Measurements from ENCODE around the gene AUNIP. TPM values are rescaled to one million over a fixed set of nuclear protein-coding genes. Genes with fewer than 3 reads are reported as not detected.

The AUNIP gene
- total RNA-seq, 1 experiment from 2014 or later: 12.1 TPM

- 0 out of 4 replicates have a peak, but pooled peaks cover 0 to 6% of the 10 kb centered on the region in 2 experiments for H3K36me3 ChIP-seq (ENCODE audit: control insufficient read depth in 1 of 2, insufficient read depth in 2 of 2, low read length in 2 of 2)
- intact Hi-C loops (cut with micrococcal nuclease): no loop called here
- H3K27me3 ChIP-seq (ENCODE audit: insufficient read depth, low read length): no peaks in the 10 kb centered on the region
- no peaks in the 10 kb centered on the region for H3K79me2 ChIP-seq (ENCODE audit: insufficient read depth, low read length)
- RAD21 ChIA-PET (ENCODE audit: low non-redundant PET in 1 of 2, low total read pairs in 2 of 2, uncharacterized antibody in 2 of 2, unreplicated experiment in 2 of 2): no interaction called here
- no peak for DNase-seq (ENCODE audit: low read depth, low spot score)
- H3K9ac ChIP-seq (ENCODE audit: low read length): no peak overlapping the region
- no peak overlapping the region for H2AFZ ChIP-seq (ENCODE audit: low read depth, low read length, poor library complexity, severe bottlenecking)
- no TSS peak for BruUV-seq (replicated peaks)
- CTCF ChIA-PET: no interaction called here
- peaks cover 30 to 36% of the 10 kb centered on the region in 2 experiments for H3K4me1 ChIP-seq (ENCODE audit: control insufficient read depth in 1 of 2, insufficient read depth in 2 of 2, low read length in 2 of 2)
- TF ChIP-seq ZBTB33 (IDR thresholded peaks at IDR 0.05; ENCODE audit: extremely low read depth, insufficient replicate concordance, low read length) (no peak), FOSL1 (IDR thresholded peaks at IDR 0.05; ENCODE audit: low read depth) (no peak), MAX (IDR thresholded peaks at IDR 0.05) (no peak), ZNF274 (IDR thresholded peaks at IDR 0.05; ENCODE audit: low read depth, low read length) (no peak), RAD21 (IDR thresholded peaks at IDR 0.05; ENCODE audit: low read depth) (no peak), CBX3 (IDR thresholded peaks at IDR 0.05; ENCODE audit: low read depth) (no peak), EGR1 (IDR thresholded peaks at IDR 0.05; ENCODE audit: low read depth) (no peak), JUND (IDR thresholded peaks at IDR 0.05) (no peak), POLR2AphosphoS5 (IDR thresholded peaks at IDR 0.05; ENCODE audit: low read depth, low read length) (no peak), YY1 (IDR thresholded peaks at IDR 0.05; ENCODE audit: extremely low read depth, insufficient replicate concordance, low read depth, low read length) (no peak), EZH2 (IDR thresholded peaks at IDR 0.05) (no peak), POLR2A (IDR thresholded peaks at IDR 0.05; ENCODE audit: borderline replicate concordance, extremely low read depth, insufficient read depth, insufficient read length) (no peak), ZFX (IDR thresholded peaks at IDR 0.05) (no peak), REST (IDR thresholded peaks at IDR 0.05; ENCODE audit: low read depth) (no peak), EZH2phosphoT487 (IDR thresholded peaks at IDR 0.05; ENCODE audit: borderline replicate concordance) (no peak), ATF3 (IDR thresholded peaks at IDR 0.05) (no peak), SIN3A (IDR thresholded peaks at IDR 0.05; ENCODE audit: low read depth) (no peak), TCF7L2 (IDR thresholded peaks at IDR 0.05; ENCODE audit: borderline replicate concordance, extremely low read depth, insufficient read depth, insufficient read length) (no peak), CEBPB (IDR thresholded peaks at IDR 0.05; ENCODE audit: low read depth) (no peak)
- H3K9me2 ChIP-seq (ENCODE audit: insufficient read depth): no peaks in the 10 kb centered on the region
- H3K4me3 ChIP-seq (replicated peaks in 1 of 2; ENCODE audit: low read depth in 1 of 2, low read length in 2 of 2): no peak overlapping the region
- no peak for ATAC-seq
- H3K9me3 ChIP-seq (ENCODE audit: control insufficient read depth in 1 of 2, insufficient read depth in 1 of 2, low read depth in 1 of 2, low read length in 2 of 2): no peaks in the 10 kb centered on the region
- H4K20me1 ChIP-seq (ENCODE audit: insufficient read depth): 0 out of 2 replicates have a peak, but pooled peaks cover 3% of the 10 kb centered on the region
- POLR2A ChIA-PET: no interaction called here
- H3K4me2 ChIP-seq (ENCODE audit: low read length): no peak overlapping the region
- no peak overlapping the region for H3K27ac ChIP-seq (ENCODE audit: low read depth, low read length)
Observed at GRCh38 chr1:25864434-25864833, 5.2 kb upstream of the AUNIP start.

Measured in HCT116 (cell line).